HEK293 (cell line): Measurements from ENCODE around the gene PPFIA4.

Experiments used
- ATF2 ChIP-seq: fragments of 450-650 bp; formaldehyde crosslinking; IDR thresholded peaks from 2 replicates; pipeline ENCODE4 v1.5.1; 2016; ENCODE audit warnings: missing biosample characterization, missing genetic modification characterization, low read depth
- BCL11A ChIP-seq: fragments of 450-650 bp; formaldehyde crosslinking; IDR thresholded peaks from 2 replicates; pipeline ENCODE4 v1.5.1; 2016; ENCODE audit warnings: low read depth, missing biosample characterization, missing genetic modification characterization
- CTCF ChIP-seq: fragments of 450-650 bp; formaldehyde crosslinking; IDR thresholded peaks from 2 replicates; pipeline ENCODE4 v1.5.1; 2016; ENCODE audit warnings: missing biosample characterization, missing genetic modification characterization
- GLIS2 ChIP-seq: fragments of 450-650 bp; formaldehyde crosslinking; IDR thresholded peaks from 2 replicates; pipeline ENCODE4 v1.5.1; 2016; ENCODE audit warnings: missing biosample characterization, missing genetic modification characterization
- HIC1 ChIP-seq: fragments of 450-650 bp; formaldehyde crosslinking; IDR thresholded peaks from 2 replicates; pipeline ENCODE4 v1.5.1; 2016; ENCODE audit warnings: missing biosample characterization, missing genetic modification characterization
- KLF17 ChIP-seq: fragments of 450-650 bp; formaldehyde crosslinking; IDR thresholded peaks from 2 replicates; pipeline ENCODE4 v1.5.1; 2016; ENCODE audit warnings: missing biosample characterization, missing genetic modification characterization
- OVOL3 ChIP-seq: fragments of 450-650 bp; formaldehyde crosslinking; IDR thresholded peaks from 2 replicates; pipeline ENCODE4 v1.5.1; 2016; ENCODE audit warnings: missing biosample characterization, missing genetic modification characterization
- PRDM2 ChIP-seq: fragments of 450-650 bp; formaldehyde crosslinking; IDR thresholded peaks from 2 replicates; pipeline ENCODE4 v1.5.1; 2016; ENCODE audit warnings: missing biosample characterization, missing genetic modification characterization, borderline replicate concordance
- SP7 ChIP-seq: fragments of 450-650 bp; formaldehyde crosslinking; IDR thresholded peaks from 2 replicates; pipeline ENCODE4 v1.5.1; 2016; ENCODE audit warnings: missing biosample characterization, missing genetic modification characterization
- YY1 ChIP-seq: fragments of 450-650 bp; formaldehyde crosslinking; IDR thresholded peaks from 2 replicates; pipeline ENCODE4 v1.5.1; 2018; ENCODE audit warnings: missing biosample characterization, missing genetic modification characterization
- ZBTB1 ChIP-seq: fragments of 450-650 bp; formaldehyde crosslinking; IDR thresholded peaks from 2 replicates; pipeline ENCODE4 v1.5.1; 2016; ENCODE audit warnings: missing biosample characterization, missing genetic modification characterization
- ZBTB6 ChIP-seq: fragments of 450-650 bp; formaldehyde crosslinking; IDR thresholded peaks from 2 replicates; pipeline ENCODE4 v1.5.1; 2017; ENCODE audit warnings: missing biosample characterization, missing genetic modification characterization
- ZNF132 ChIP-seq: fragments of 450-650 bp; formaldehyde crosslinking; IDR thresholded peaks from 2 replicates; pipeline ENCODE4 v1.5.1; 2017; ENCODE audit warnings: missing biosample characterization, missing genetic modification characterization, borderline replicate concordance
- ZNF266 ChIP-seq: fragments of 450-650 bp; formaldehyde crosslinking; IDR thresholded peaks from 2 replicates; pipeline ENCODE4 v1.5.1; 2016; ENCODE audit warnings: missing biosample characterization, missing genetic modification characterization, low read depth
- ZNF302 ChIP-seq: fragments of 450-650 bp; formaldehyde crosslinking; IDR thresholded peaks from 2 replicates; pipeline ENCODE4 v1.5.1; 2016; ENCODE audit warnings: missing biosample characterization, missing genetic modification characterization, low read depth
- ZNF404 ChIP-seq: fragments of 450-650 bp; formaldehyde crosslinking; IDR thresholded peaks from 2 replicates; pipeline ENCODE4 v1.5.1; 2017; ENCODE audit warnings: missing biosample characterization, missing genetic modification characterization
- ZNF423 ChIP-seq: fragments of 450-650 bp; formaldehyde crosslinking; IDR thresholded peaks from 2 replicates; pipeline ENCODE4 v1.5.1; 2016; ENCODE audit warnings: missing biosample characterization, missing genetic modification characterization
- ZNF510 ChIP-seq: fragments of 450-650 bp; formaldehyde crosslinking; IDR thresholded peaks from 2 replicates; pipeline ENCODE4 v1.5.1; 2018; ENCODE audit warnings: mild to moderate bottlenecking, missing genetic modification characterization, missing biosample characterization; ENCODE audit not compliant: insufficient replicate concordance
- ZNF571 ChIP-seq: fragments of 450-650 bp; formaldehyde crosslinking; IDR thresholded peaks from 2 replicates; pipeline ENCODE4 v1.5.0; 2017; ENCODE audit warnings: missing biosample characterization, missing genetic modification characterization
- ZNF623 ChIP-seq: fragments of 450-650 bp; formaldehyde crosslinking; IDR thresholded peaks from 2 replicates; pipeline ENCODE4 v1.5.1; 2016; ENCODE audit warnings: missing biosample characterization, missing genetic modification characterization
- ZNF626 ChIP-seq: fragments of 450-650 bp; sonication (Bioruptor Pico); formaldehyde crosslinking; IDR thresholded peaks from 2 replicates; pipeline ENCODE4 v1.5.1; 2018; ENCODE audit warnings: missing biosample characterization, missing genetic modification characterization, inconsistent platforms
- ZNF660 ChIP-seq: fragments of 450-650 bp; IDR thresholded peaks from 2 replicates; pipeline ENCODE4 v1.5.1; 2018; ENCODE audit warnings: missing biosample characterization, mild to moderate bottlenecking, missing genetic modification characterization
- ZNF670 ChIP-seq: fragments of 450-650 bp; formaldehyde crosslinking; IDR thresholded peaks from 2 replicates; pipeline ENCODE4 v1.5.1; 2016; ENCODE audit warnings: missing biosample characterization, missing genetic modification characterization, low read depth
- ZNF837 ChIP-seq: fragments of 450-650 bp; formaldehyde crosslinking; IDR thresholded peaks from 2 replicates; pipeline ENCODE4 v1.5.1; 2016; ENCODE audit warnings: missing biosample characterization, missing genetic modification characterization

The PPFIA4 gene

GRCh38 chr1:203006948-203007871 lies 19.1 kb upstream of the PPFIA4 start, which contains the start of gene TMEM183A (continued):
- TF ChIP-seq HIC1 (tag by site-specific recombination), result peak; percentile 59
- no peak for TF ChIP-seq ZNF423
- TF ChIP-seq ZNF266 (tag by site-specific recombination), result no peak
- TF ChIP-seq ZNF302, result no peak
- TF ChIP-seq GLIS2 (tag by site-specific recombination), result peak; percentile 68
- peak; percentile 78 for TF ChIP-seq YY1 (tag by site-specific recombination)
- no peak for TF ChIP-seq ZNF571 (tag by site-specific recombination)
- TF ChIP-seq ZNF626 (tag by site-specific recombination), result no peak
- TF ChIP-seq ZNF132, result no peak
- no peak for TF ChIP-seq ZNF670
- peak; percentile 48; the same call in 1 of the 2 replicates for TF ChIP-seq OVOL3 (tag by site-specific recombination)
- no peak for TF ChIP-seq ZNF837 (tag by site-specific recombination)
- no peak for TF ChIP-seq ZBTB1 (tag by site-specific recombination)
- no peak for TF ChIP-seq ZBTB6 (tag by site-specific recombination)
- TF ChIP-seq PRDM2, result 0 out of 2 replicates have a peak, but pooled peaks have one; percentile 49
- no peak for TF ChIP-seq ZNF510 (tag by site-specific recombination)
- TF ChIP-seq ZNF623 (tag by site-specific recombination), result no peak
- TF ChIP-seq BCL11A (tag by site-specific recombination), result no peak
- 0 out of 2 replicates have a peak, but pooled peaks have one; percentile 46 for TF ChIP-seq CTCF
- no peak for TF ChIP-seq ZNF404
- peak; percentile 59 for TF ChIP-seq ZNF660 (tag by site-specific recombination)
- TF ChIP-seq KLF17 (tag by site-specific recombination), result no peak; the same call in none of the 2 replicates
- peak; percentile 58; the same call in 1 of the 2 replicates for TF ChIP-seq SP7 (tag by site-specific recombination)
- TF ChIP-seq ATF2 (tag by site-specific recombination), result peak; percentile 93
